Measurements from ENCODE around the gene DENND1C. TPM values are rescaled to one million over a fixed set of nuclear protein-coding genes. Genes with fewer than 3 reads are reported as not detected.
A peak's percentile ranks its signal among the peaks of the same experiment; 100 is the strongest.

DENND1C gene
- total RNA-seq, 1 donor from 2014 or later: not detected

GRCh38 chr19:6495947-6496346 lies 14.4 kb upstream of the DENND1C start:
- no peak for TF ChIP-seq CTCF (conservative IDR thresholded peaks at IDR 0.05)
- no peak for DNase-seq (ENCODE audit: low read depth, low spot score)
- peaks cover 5% of the 10 kb centered on the region for H3K36me3 Mint-ChIP-seq (ENCODE audit: low read depth)
- no peaks in the 10 kb centered on the region for H3K4me1 Mint-ChIP-seq
- no peak overlapping the region for H3K4me3 Mint-ChIP-seq
- no peak overlapping the region for H3K27ac Mint-ChIP-seq (ENCODE audit: unreplicated experiment)
- peaks cover 17% of the 10 kb centered on the region for H3K27me3 Mint-ChIP-seq (ENCODE audit: low read depth)
- peaks cover 4% of the 10 kb centered on the region for H3K9me3 Mint-ChIP-seq

- Mint-ChIP-seq H3K27ac (ENCODE audit: unreplicated experiment) (no peak overlapping the region), H3K27me3 (ENCODE audit: low read depth) (peaks cover 9% of the 10 kb centered on the region), H3K9me3 (peaks cover 4% of the 10 kb centered on the region), H3K36me3 (ENCODE audit: low read depth) (peaks cover 5% of the 10 kb centered on the region), H3K4me3 (no peak overlapping the region), H3K4me1 (peaks cover 5% of the 10 kb centered on the region)
- DNase-seq (ENCODE audit: low read depth, low spot score): no peak
- no peak for TF ChIP-seq CTCF (conservative IDR thresholded peaks at IDR 0.05)
Observed at GRCh38 chr19:6494438-6495036, 12.9 kb upstream of the DENND1C start.

GRCh38 chr19:6491802-6492592 lies 10.4 kb upstream of the DENND1C start:
- H3K4me3 Mint-ChIP-seq: no peak overlapping the region
- peaks cover 4% of the 10 kb centered on the region for H3K9me3 Mint-ChIP-seq
- H3K36me3 Mint-ChIP-seq (ENCODE audit: low read depth): peaks cover 5% of the 10 kb centered on the region
- no peak overlapping the region for H3K27ac Mint-ChIP-seq (ENCODE audit: unreplicated experiment)
- no peak for TF ChIP-seq CTCF (conservative IDR thresholded peaks at IDR 0.05)
- peaks cover 9% of the 10 kb centered on the region for H3K4me1 Mint-ChIP-seq
- H3K27me3 Mint-ChIP-seq (ENCODE audit: low read depth): peaks cover 3% of the 10 kb centered on the region
- DNase-seq (ENCODE audit: low read depth, low spot score): no peak

- no peak for DNase-seq (ENCODE audit: low read depth, low spot score)
- H3K4me3 Mint-ChIP-seq: no peak overlapping the region
- no peak for TF ChIP-seq CTCF (conservative IDR thresholded peaks at IDR 0.05)
- H3K9me3 Mint-ChIP-seq: peaks cover 4% of the 10 kb centered on the region
- H3K4me1 Mint-ChIP-seq: peaks cover 9% of the 10 kb centered on the region
- H3K27me3 Mint-ChIP-seq (ENCODE audit: low read depth): peaks cover 3% of the 10 kb centered on the region
- H3K27ac Mint-ChIP-seq (ENCODE audit: unreplicated experiment): no peak overlapping the region
- H3K36me3 Mint-ChIP-seq (ENCODE audit: low read depth): peaks cover 5% of the 10 kb centered on the region
Observed at GRCh38 chr19:6490134-6490533, 8.5 kb upstream of the DENND1C start.

- H3K27ac Mint-ChIP-seq (ENCODE audit: unreplicated experiment): peak overlapping the region; percentile 78
- H3K36me3 Mint-ChIP-seq (ENCODE audit: low read depth): peaks cover 5% of the 10 kb centered on the region
Observed at GRCh38 chr19:6489278-6490061, 7.9 kb upstream of the DENND1C start.

More at GRCh38 chr19:6489278-6490061, 7.9 kb upstream of the DENND1C start:
- H3K9me3 Mint-ChIP-seq: peaks cover 4% of the 10 kb centered on the region
- TF ChIP-seq CTCF (conservative IDR thresholded peaks at IDR 0.05): no peak
- no peak for DNase-seq (ENCODE audit: low read depth, low spot score)
- no peak overlapping the region for H3K4me3 Mint-ChIP-seq
- peaks cover 9% of the 10 kb centered on the region for H3K4me1 Mint-ChIP-seq
- H3K27me3 Mint-ChIP-seq (ENCODE audit: low read depth): peaks cover 3% of the 10 kb centered on the region
